Kidney (tissue), 14 donors: ENCODE data around the gene C1QL4. TPM values are rescaled to one million over a fixed set of nuclear protein-coding genes. Genes with fewer than 3 reads are reported as not detected.
A peak's percentile ranks its signal among the peaks of the same experiment; 100 is the strongest.

Source experiments
- DNase-seq, 5 donors: peaks; one replicate each; pipeline ENCODE4 v3.0.0-alpha.2; 2013 to 2020
- FAIRE-seq: peaks from 2 replicates; lab custom pipeline; 2012; peaks lifted over from hg19 to GRCh38; lab: Jason Lieb, UNC
- H3K27ac ChIP-seq, 2 donors: one replicate each; pipeline ENCODE4 v1.7.0; 2013; ENCODE audit warnings: low read depth in 2 of 2, low read length in 2 of 2, inconsistent platforms in 1 of 2
- H3K27me3 ChIP-seq: one replicate; pipeline ENCODE4 v1.7.1; 2013; ENCODE audit warnings: low read length, inconsistent platforms; ENCODE audit not compliant: control insufficient read depth, insufficient read depth
- H3K36me3 ChIP-seq, 3 donors: one replicate each; pipeline versions ENCODE4 v1.7.0 to v1.7.1; 2013; ENCODE audit warnings: low read length in 3 of 3, control low read depth in 1 of 3, inconsistent platforms in 1 of 3; ENCODE audit not compliant: insufficient read depth in 3 of 3, control insufficient read depth in 2 of 3
- H3K4me1 ChIP-seq, 3 donors: one replicate each; pipeline versions ENCODE4 v1.7.0 to v1.7.1; 2013; ENCODE audit warnings: low read length in 3 of 3, inconsistent platforms in 1 of 3, low read depth in 1 of 3; ENCODE audit not compliant: control insufficient read depth in 2 of 3, insufficient read depth in 2 of 3
- H3K4me3 ChIP-seq, 3 donors: one replicate each; pipeline versions ENCODE4 v1.7.0 to v1.8.1; 2013; ENCODE audit warnings: low read length in 3 of 3, control low read depth in 1 of 3, inconsistent platforms in 1 of 3
- H3K9ac ChIP-seq, 3 donors: one replicate each; pipeline versions ENCODE4 v1.7.0 to v1.7.1; 2013; ENCODE audit warnings: low read length in 3 of 3, control low read depth in 1 of 3, inconsistent platforms in 1 of 3
- H3K9me3 ChIP-seq, 3 donors: one replicate each; pipeline versions ENCODE4 v1.7.0 to v1.7.1; 2013; ENCODE audit warnings: low read length in 3 of 3, control low read depth in 1 of 3, inconsistent platforms in 1 of 3; ENCODE audit not compliant: control insufficient read depth in 2 of 3, insufficient read depth in 1 of 3
- intact Hi-C: fragments of 100-400 bp; cut with DNase I; formaldehyde crosslinking; loops from one replicate; pipeline ENCODE4 v1.11.1; 2022
- polyA plus RNA-seq: library from polyadenylated mRNA; stranded (reverse); fragments of 350-450 nt; fragmentation: Illumina TruSeq; extraction: RNeasy Lipid Tissue Mini Kit (QIAGEN cat#74804); gene quantifications from one replicate; pipeline ENCODE4 v1.2.3, GENCODE V29; 2014; ENCODE audit warnings: low read depth, low replicate concordance; ENCODE audit not compliant: insufficient read depth
- total RNA-seq: library from RNA; stranded (reverse); fragmentation: NEBNext Ultra II Directional; extraction: Animal tissue kit (Norgen Biotek cat#: 25700); gene quantifications from one replicate; pipeline ENCODE4 v1.2.1, GENCODE V29; 2021
- TF ChIP-seq, protein P1 (sequence below): IDR thresholded peaks from 3 replicates; pipeline ENCODE4 v1.5.1; 2012; ENCODE audit warnings: mild to moderate bottlenecking, moderate library complexity, borderline replicate concordance; ENCODE audit not compliant: insufficient read depth; ENCODE audit errors: extremely low read depth
- donor health status: control.
- donor health status: control.
- donor health status: control.
- donor health status: control.
- donor health status: control.
- donor health status: DM: yes; HTN: yes; CAD: no.
- donor health status: Normal renal cell carcinoma (clear cell type).

C1QL4 gene
- total and polyA plus RNA-seq, 2 donors from 2014 or later: 1.0 TPM; not detected in 1

DNA sequence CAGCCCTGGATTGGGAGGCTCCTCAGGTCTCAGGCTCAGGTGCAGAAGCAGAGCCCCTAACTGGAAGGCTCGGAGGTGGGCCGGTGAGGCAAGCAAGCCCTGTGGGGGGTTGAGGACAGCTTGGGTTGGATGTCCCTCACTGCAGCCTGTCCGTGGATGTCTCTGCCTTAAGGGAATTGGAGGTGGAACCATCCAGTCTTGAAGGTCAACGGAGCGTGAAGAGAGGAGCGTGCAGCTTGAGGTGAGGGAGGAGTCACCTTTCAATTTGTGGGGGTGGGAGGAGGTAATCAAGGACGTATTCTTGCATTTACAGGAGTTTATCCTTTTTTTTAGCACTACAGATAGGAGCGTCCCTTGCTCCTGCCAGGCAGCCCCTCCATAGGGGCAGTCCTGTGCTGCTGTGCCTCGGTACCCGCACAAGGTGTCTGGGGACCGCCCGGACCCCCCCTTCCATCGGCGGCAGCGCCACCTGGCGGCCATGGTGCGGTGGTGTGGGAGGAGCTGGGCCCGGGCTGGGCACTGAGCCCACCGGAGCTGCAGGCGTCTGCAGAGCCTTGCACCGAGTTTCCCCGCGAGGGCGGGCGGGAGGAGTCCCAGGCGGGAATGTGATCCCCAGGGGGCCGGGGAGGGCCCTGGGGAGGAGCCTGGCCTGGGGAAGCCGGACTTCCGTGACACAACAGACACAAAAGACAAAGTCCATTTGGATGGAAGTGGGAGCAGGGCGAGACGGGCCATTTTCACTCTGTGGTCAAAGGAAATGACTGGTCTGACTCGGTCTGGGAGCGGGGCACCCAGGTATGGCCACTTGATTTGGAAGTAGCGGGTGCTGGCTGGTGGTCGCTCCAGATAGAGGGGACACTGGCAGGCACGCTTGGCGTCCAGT lies 10.6 kb upstream of the C1QL4 start:
- FAIRE-seq (no peak), DNase-seq (peak; percentile 91 to 97 (median 95))
- intact Hi-C loops: no loop called here
- Histone ChIP-seq H3K9me3 (no peaks in the 10 kb centered on the region), H3K9ac (peak overlapping the region in 1 of 3 donors; percentile 47), H3K4me3 (peak overlapping the region; percentile 63 to 71 (median 68)), H3K36me3 (no peaks in the 10 kb centered on the region), H3K4me1 (peaks cover 3 to 35% (median 24%) of the 10 kb centered on the region in 3 donors), H3K27ac (peak overlapping the region; percentile 16 to 71), H3K27me3 (no peaks in the 10 kb centered on the region)
- TF ChIP-seq, protein P1, sequence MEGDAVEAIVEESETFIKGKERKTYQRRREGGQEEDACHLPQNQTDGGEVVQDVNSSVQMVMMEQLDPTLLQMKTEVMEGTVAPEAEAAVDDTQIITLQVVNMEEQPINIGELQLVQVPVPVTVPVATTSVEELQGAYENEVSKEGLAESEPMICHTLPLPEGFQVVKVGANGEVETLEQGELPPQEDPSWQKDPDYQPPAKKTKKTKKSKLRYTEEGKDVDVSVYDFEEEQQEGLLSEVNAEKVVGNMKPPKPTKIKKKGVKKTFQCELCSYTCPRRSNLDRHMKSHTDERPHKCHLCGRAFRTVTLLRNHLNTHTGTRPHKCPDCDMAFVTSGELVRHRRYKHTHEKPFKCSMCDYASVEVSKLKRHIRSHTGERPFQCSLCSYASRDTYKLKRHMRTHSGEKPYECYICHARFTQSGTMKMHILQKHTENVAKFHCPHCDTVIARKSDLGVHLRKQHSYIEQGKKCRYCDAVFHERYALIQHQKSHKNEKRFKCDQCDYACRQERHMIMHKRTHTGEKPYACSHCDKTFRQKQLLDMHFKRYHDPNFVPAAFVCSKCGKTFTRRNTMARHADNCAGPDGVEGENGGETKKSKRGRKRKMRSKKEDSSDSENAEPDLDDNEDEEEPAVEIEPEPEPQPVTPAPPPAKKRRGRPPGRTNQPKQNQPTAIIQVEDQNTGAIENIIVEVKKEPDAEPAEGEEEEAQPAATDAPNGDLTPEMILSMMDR: peak; percentile 76

DNA sequence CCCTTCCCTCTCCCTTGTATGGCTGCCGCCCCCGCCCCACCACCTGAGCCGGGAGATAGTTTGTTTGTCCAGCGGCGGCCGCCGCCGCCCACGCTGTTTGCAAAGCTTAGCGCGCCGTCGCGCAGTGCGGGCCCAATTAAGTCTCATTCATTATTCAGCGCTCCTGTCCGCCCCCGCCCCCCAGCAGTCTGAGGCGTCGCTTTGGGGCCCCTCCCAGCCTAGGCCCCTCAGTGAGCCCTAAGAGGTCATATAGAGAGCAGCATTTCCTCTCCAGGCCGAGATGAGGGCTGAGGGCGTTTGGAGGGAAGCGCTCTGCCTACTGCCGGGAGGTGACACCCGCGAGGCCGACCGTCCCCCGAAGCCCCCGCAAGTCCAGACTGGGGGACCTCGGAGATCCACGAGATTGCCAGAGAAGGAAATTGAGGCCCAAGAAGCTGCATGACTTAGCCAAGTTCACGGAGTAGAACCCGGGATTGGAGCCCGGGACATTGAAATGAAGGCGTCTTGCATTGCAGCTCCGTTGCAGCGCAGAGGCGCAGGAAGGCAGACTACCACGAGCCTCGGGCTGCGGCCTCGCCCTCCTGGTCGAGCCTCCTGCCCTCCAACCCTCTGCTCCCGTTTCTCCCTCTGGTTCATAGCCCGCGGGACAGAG lies 9.8 kb upstream of the C1QL4 start, which contains the start of gene DNAJC22:
DNAJC22 (plus strand) TSS at position 230 of the 652 bp plus-strand sequence. CDS start 1,985 bp downstream, outside the sequence.
- H3K9ac ChIP-seq: peak within 1 kb of the TSS in 1 of 3 donors; percentile 47
- no peak within 1 kb of the TSS for H3K27ac ChIP-seq
- DNase-seq (peak; percentile 42 to 84 (median 70)), FAIRE-seq (no peak)
- no peaks in the 10 kb centered on the region for H3K36me3 ChIP-seq
- no peaks in the 10 kb centered on the region for H3K27me3 ChIP-seq
- intact Hi-C loops: no loop called here
- peaks cover 3 to 38% (median 25%) of the 10 kb centered on the region in 3 donors for H3K4me1 ChIP-seq
- H3K9me3 ChIP-seq: no peaks in the 10 kb centered on the region
- H3K4me3 ChIP-seq: peak within 1 kb of the TSS; percentile 38 to 68 (median 67)
- TF ChIP-seq, protein P1: no peak

DNA sequence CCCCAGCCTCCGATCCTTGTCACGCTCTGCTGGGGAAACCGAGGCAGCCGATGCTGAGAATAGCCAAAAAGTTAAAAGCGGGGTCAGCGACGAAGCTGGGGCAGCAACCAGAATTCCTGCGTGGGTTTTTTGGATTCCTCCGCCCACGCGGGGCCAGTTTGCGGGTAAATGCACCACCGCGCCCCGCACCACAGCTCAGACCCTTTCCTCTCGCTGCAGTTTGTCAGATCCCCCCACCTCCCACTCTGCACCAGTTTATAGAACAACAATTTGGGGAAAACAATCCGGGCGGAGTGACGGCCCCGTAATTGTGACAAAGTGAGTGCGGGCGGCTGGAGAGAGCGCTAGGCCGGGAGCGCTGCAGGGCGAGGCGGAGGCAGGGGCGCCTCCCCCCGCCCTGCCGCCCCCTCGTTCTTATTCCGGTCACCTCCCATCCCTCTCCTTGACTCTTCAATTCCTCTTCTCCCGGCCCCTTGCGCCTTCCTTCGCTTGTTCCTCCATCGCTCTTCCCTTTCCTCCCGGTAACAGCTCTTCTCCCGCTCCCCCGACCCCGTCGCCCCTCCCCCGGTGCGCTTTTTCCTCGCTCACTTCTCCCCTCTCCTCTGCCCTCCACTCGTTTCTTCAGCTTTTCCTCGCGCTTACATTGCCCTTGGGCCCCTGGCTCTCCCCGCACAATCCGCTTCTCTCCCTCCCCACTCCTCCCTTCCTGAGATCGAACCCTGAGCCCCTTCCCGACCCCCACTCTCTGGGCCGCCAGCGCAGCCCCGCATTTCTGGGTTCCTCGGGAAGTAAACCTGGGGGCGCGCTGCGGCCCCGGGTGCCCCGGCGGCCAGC lies 9.1 kb upstream of the C1QL4 start:
- Histone ChIP-seq H3K9ac (no peak overlapping the region), H3K27me3 (no peaks in the 10 kb centered on the region), H3K4me1 (peaks cover 3 to 38% (median 25%) of the 10 kb centered on the region in 3 donors), H3K9me3 (no peaks in the 10 kb centered on the region), H3K4me3 (peak overlapping the region in 2 of 3 donors; percentile 11 to 45), H3K27ac (no peak overlapping the region), H3K36me3 (no peaks in the 10 kb centered on the region)
- TF ChIP-seq, protein P1: no peak
- DNase-seq: peak in 4 of 5 donors; percentile 49 to 77 (median 68)
- intact Hi-C loops: no loop called here
- no peak for FAIRE-seq
